ENCODE data around the gene USP49. TPM values are rescaled to one million over a fixed set of nuclear protein-coding genes. Genes with fewer than 3 reads are reported as not detected.

The USP49 gene
- total and polyA plus RNA-seq, 2 of the 13 experiments (the other 11 are each of a cell fraction or from before 2014, with no cell fraction given) = 2.9 to 4.3 TPM

DNA sequence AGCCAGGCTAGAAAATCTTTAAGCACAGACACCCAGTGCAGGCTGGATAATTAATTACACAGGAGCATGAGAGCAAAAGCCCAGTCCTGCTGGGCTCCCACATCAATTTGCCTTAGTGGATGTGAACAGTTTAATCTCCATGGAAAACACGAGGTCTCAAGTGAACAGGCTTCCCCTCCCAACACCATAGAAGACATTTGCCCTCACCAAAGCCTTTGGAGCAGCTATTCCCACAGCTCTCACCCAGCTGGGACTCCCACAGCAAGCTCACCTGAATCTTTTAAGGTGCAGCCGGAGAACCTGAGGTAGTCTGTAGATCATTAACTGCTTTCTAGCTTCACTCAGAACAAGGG lies 95.6 kb downstream of the USP49 start:
- Histone ChIP-seq H3K4me1 (ENCODE audit: insufficient read depth, low read length) (no peaks in the 10 kb centered on the region), H3K79me2 (ENCODE audit: insufficient read depth, low read length) (no peaks in the 10 kb centered on the region), H3K9me3 (ENCODE audit: low read length) (no peaks in the 10 kb centered on the region), H3K4me2 (ENCODE audit: low read depth, low read length) (no peak overlapping the region), H3K4me3 (replicated peaks in 1 of 3; ENCODE audit: insufficient read depth in 1 of 3, low read depth in 2 of 3, low read length in 3 of 3) (no peak overlapping the region), H3K9ac (ENCODE audit: insufficient read depth, low read depth, low read length) (no peak overlapping the region), H3K27ac (ENCODE audit: extremely low read length, insufficient read depth, low read length) (no peak overlapping the region), H4K20me1 (ENCODE audit: insufficient read depth, low read length) (no peaks in the 10 kb centered on the region), H2AFZ (ENCODE audit: low read length) (no peak overlapping the region), H3K36me3 (replicated peaks in 1 of 2; ENCODE audit: control insufficient read depth in 1 of 2, insufficient read depth in 2 of 2, low read length in 2 of 2) (peaks cover 17 to 19% of the 10 kb centered on the region in 2 experiments; a peak in 4 of 5 replicates), H3K27me3 (ENCODE audit: control insufficient read depth in 1 of 2, insufficient read depth in 2 of 2, low read length in 2 of 2) (no peaks in the 10 kb centered on the region)
- in situ Hi-C loops (cut with HindIII; ENCODE audit: extremely low pct_ligation_motif_present, low pct_unique_long_range_greater_than_20kb) = loop anchor here (25.0 kb wide), 1 partner anchor 413 kb away; the partner anchor contains the start of gene MRPS10
- intact Hi-C loops (cut with micrococcal nuclease; ENCODE audit: unreplicated experiment) = no loop called here
- ChIA-PET CTCF (ENCODE audit: low intra/inter-chr PET ratio, low total read pairs) (no interaction called here), POLR2A (no interaction called here)
- no TSS peak for BruUV-seq (replicated peaks)
- ATAC-seq (no peak), DNase-seq (ENCODE audit: low spot score) (no peak), FAIRE-seq (no peak)
- TF ChIP-seq USF2 (IDR thresholded peaks at IDR 0.05; ENCODE audit: low read depth, low read length) (no peak), USF2 (CRISPR knock-in tag; IDR thresholded peaks at IDR 0.05; ENCODE audit: borderline replicate concordance) (no peak), ZNF761 (CRISPR knock-in tag; conservative IDR thresholded peaks at IDR 0.05) (no peak), SPEN (CRISPR knock-in tag; IDR thresholded peaks at IDR 0.05; ENCODE audit: low read depth) (no peak), ZBTB21 (CRISPR knock-in tag; IDR thresholded peaks at IDR 0.05) (no peak), SUZ12 (IDR thresholded peaks at IDR 0.05; ENCODE audit: low read depth, low read length) (no peak), ZBTB20 (CRISPR knock-in tag; IDR thresholded peaks at IDR 0.05; ENCODE audit: borderline replicate concordance, low read depth) (no peak), NAIF1 (CRISPR knock-in tag; IDR thresholded peaks at IDR 0.05; ENCODE audit: borderline replicate concordance) (no peak), HNF4G (IDR thresholded peaks at IDR 0.05; ENCODE audit: borderline replicate concordance, low read depth, low read length) (no peak), HNF4G (CRISPR knock-in tag; IDR thresholded peaks at IDR 0.05; ENCODE audit: borderline replicate concordance, low read depth) (no peak), ZBTB44 (CRISPR knock-in tag; IDR thresholded peaks at IDR 0.05) (no peak), ZFY (CRISPR knock-in tag; IDR thresholded peaks at IDR 0.05) (no peak)
- TF ChIP-seq, protein P1, sequence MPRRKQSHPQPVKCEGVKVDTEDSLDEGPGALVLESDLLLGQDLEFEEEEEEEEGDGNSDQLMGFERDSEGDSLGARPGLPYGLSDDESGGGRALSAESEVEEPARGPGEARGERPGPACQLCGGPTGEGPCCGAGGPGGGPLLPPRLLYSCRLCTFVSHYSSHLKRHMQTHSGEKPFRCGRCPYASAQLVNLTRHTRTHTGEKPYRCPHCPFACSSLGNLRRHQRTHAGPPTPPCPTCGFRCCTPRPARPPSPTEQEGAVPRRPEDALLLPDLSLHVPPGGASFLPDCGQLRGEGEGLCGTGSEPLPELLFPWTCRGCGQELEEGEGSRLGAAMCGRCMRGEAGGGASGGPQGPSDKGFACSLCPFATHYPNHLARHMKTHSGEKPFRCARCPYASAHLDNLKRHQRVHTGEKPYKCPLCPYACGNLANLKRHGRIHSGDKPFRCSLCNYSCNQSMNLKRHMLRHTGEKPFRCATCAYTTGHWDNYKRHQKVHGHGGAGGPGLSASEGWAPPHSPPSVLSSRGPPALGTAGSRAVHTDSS (CRISPR knock-in tag; conservative IDR thresholded peaks at IDR 0.05) = no peak
- TF ChIP-seq, protein P2, sequence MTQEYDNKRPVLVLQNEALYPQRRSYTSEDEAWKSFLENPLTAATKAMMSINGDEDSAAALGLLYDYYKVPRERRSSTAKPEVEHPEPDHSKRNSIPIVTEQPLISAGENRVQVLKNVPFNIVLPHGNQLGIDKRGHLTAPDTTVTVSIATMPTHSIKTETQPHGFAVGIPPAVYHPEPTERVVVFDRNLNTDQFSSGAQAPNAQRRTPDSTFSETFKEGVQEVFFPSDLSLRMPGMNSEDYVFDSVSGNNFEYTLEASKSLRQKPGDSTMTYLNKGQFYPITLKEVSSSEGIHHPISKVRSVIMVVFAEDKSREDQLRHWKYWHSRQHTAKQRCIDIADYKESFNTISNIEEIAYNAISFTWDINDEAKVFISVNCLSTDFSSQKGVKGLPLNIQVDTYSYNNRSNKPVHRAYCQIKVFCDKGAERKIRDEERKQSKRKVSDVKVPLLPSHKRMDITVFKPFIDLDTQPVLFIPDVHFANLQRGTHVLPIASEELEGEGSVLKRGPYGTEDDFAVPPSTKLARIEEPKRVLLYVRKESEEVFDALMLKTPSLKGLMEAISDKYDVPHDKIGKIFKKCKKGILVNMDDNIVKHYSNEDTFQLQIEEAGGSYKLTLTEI (CRISPR knock-in tag; conservative IDR thresholded peaks at IDR 0.05) = no peak
- 83% methylated on average over 2 of the region's 2 CpGs for WGBS (ENCODE audit: low lambda C conversion rate)
